C4-2B (cell line): ENCODE measurements around the gene AUP1.
A peak's percentile ranks its signal among the peaks of the same experiment; 100 is the strongest.

ENCODE experiments used
- ZFX ChIP-seq: fragments of 450-650 bp; IDR thresholded peaks from 2 replicates; pipeline ENCODE4 v1.6.1; 2017
- TF ChIP-seq, protein P1 (sequence below): fragments of 450-650 bp; conservative IDR thresholded peaks from 2 replicates; pipeline ENCODE4 v1.5.1; 2017; ENCODE audit warnings: mild to moderate bottlenecking

DNA sequence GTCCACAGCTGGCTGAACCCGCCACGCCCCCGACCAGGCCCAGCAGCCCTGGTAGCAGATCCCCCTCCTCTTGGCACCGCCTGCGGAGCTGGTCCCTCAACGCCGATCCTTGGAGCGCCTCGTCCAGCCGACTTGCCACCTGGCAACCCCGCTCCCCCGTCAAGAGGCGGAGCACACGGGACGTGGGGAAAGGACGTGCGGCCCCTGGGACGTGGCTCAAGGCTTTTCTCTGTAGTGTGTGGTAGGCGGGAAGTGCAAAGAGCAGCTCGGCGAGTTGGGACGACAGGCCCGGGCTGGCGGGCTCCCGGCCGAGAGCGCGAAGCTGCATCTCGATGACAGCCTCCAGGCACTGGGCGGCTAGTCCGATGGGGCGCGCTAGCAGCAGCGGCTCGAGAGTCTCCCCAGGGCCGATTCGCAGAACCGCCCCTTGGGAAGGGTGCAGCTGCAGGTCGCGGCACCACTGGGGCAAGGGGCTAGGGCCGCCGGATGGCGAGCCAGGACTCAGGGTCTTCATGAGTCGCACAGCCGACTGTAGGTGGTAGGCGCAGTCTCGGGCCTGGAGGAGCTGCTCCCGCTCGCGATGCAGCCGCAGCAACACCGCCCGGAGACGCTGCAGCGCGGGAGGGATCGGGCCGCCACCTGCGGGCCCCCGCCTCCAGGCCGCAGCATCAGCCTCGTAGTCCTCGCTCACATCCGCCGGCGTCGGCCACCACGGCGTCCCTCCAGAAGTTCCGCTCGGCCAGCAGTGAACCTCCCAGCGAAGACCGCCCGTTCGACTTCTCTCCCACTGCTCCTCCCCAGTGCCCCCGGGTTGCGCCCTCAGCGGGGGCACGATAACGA, 47.3 kb downstream of the AUP1 start:
- TF ChIP-seq, protein P1, sequence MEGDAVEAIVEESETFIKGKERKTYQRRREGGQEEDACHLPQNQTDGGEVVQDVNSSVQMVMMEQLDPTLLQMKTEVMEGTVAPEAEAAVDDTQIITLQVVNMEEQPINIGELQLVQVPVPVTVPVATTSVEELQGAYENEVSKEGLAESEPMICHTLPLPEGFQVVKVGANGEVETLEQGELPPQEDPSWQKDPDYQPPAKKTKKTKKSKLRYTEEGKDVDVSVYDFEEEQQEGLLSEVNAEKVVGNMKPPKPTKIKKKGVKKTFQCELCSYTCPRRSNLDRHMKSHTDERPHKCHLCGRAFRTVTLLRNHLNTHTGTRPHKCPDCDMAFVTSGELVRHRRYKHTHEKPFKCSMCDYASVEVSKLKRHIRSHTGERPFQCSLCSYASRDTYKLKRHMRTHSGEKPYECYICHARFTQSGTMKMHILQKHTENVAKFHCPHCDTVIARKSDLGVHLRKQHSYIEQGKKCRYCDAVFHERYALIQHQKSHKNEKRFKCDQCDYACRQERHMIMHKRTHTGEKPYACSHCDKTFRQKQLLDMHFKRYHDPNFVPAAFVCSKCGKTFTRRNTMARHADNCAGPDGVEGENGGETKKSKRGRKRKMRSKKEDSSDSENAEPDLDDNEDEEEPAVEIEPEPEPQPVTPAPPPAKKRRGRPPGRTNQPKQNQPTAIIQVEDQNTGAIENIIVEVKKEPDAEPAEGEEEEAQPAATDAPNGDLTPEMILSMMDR: no peak
- TF ChIP-seq ZFX: peak; percentile 86
